Right atrium auricular region (tissue), 2 donors: Measurements from ENCODE around the gene HOXB4. TPM values are rescaled to one million over a fixed set of nuclear protein-coding genes. Genes with fewer than 3 reads are reported as not detected.

ENCODE experiments used
- DNase-seq: peaks from one replicate; pipeline ENCODE4 v3.0.0-alpha.2; 2019; ENCODE audit warnings: low spot score
- H3K27ac ChIP-seq, 2 donors: fragments of 200-600 bp; sonication (generic); 1 replicate in 1 of 2; 2 replicates in 1 of 2; pipeline ENCODE4 v1.5.1; 2016 to 2019
- H3K27me3 ChIP-seq, 2 donors: fragments of 200-600 bp; sonication (generic); one replicate each; pipeline versions ENCODE4 v1.5.1 to v1.6.0; 2017 to 2019
- H3K36me3 ChIP-seq: fragments of 200-600 bp; sonication (generic); one replicate; pipeline ENCODE4 v1.5.1; 2016
- H3K4me1 ChIP-seq, 2 donors: fragments of 200-600 bp; sonication (generic); one replicate each; pipeline versions ENCODE4 v1.5.1 to v1.6.0; 2017 to 2019
- H3K4me3 ChIP-seq, 2 donors: fragments of 200-600 bp; sonication (generic); 1 replicate in 1 of 2; 2 replicates in 1 of 2; pipeline ENCODE4 v1.5.1; 2017 to 2019; ENCODE audit warnings: mild to moderate bottlenecking in 1 of 2, moderate library complexity in 1 of 2
- H3K9me3 ChIP-seq, 2 donors: fragments of 200-600 bp; sonication (generic); one replicate each; pipeline ENCODE4 v1.5.1; 2019
- CTCF ChIP-seq, 2 donors: fragments of 200-600 bp; sonication (generic); IDR thresholded peaks; one replicate each; pipeline ENCODE4 v1.5.1; 2019; ENCODE audit warnings: antibody characterized with exemption in 2 of 2
- total RNA-seq, 2 donors: library from RNA; depleted of rRNA; stranded (reverse); fragments of >200 nt; gene quantifications; one replicate each; pipeline ENCODE4 v1.1.0, GENCODE V29; 2016

The HOXB4 gene
- total RNA-seq, 2 donors from 2014 or later: 0.52 to 1.0 TPM

- Histone ChIP-seq H3K4me3 (no peak overlapping the region), H3K9me3 (no peaks in the 10 kb centered on the region), H3K27me3 (peaks cover 16 to 38% of the 10 kb centered on the region in 2 donors), H3K4me1 (peaks cover 0 to 13% of the 10 kb centered on the region in 2 donors), H3K36me3 (no peaks in the 10 kb centered on the region), H3K27ac (no peak overlapping the region)
- no peak for TF ChIP-seq CTCF (IDR thresholded peaks at IDR 0.05)
- DNase-seq: no peak
These were observed 3.0 kb downstream of the HOXB4 start for GRCh38 chr17:48575066-48575582.

- Histone ChIP-seq H3K4me1 (peaks cover 0 to 13% of the 10 kb centered on the region in 2 donors), H3K27me3 (peaks cover 11 to 38% of the 10 kb centered on the region in 2 donors), H3K36me3 (no peaks in the 10 kb centered on the region), H3K9me3 (no peaks in the 10 kb centered on the region), H3K4me3 (no peak overlapping the region), H3K27ac (no peak overlapping the region)
- TF ChIP-seq CTCF (IDR thresholded peaks at IDR 0.05): no peak
- no peak for DNase-seq
These were observed 3.6 kb downstream of the HOXB4 start for GRCh38 chr17:48574505-48575065.

- no peak overlapping the region for H3K4me3 ChIP-seq
- H3K27me3 ChIP-seq: peaks cover 0 to 21% of the 10 kb centered on the region in 2 donors
- no peak overlapping the region for H3K27ac ChIP-seq
- no peak for DNase-seq
- H3K36me3 ChIP-seq: no peaks in the 10 kb centered on the region
- H3K9me3 ChIP-seq: no peaks in the 10 kb centered on the region
- H3K4me1 ChIP-seq: peaks cover 0 to 13% of the 10 kb centered on the region in 2 donors
- no peak for TF ChIP-seq CTCF (IDR thresholded peaks at IDR 0.05)
These were observed 6.2 kb downstream of the HOXB4 start for GRCh38 chr17:48571826-48572417.

- Histone ChIP-seq H3K9me3 (no peaks in the 10 kb centered on the region), H3K4me3 (no peak overlapping the region), H3K27me3 (peaks cover 0 to 14% of the 10 kb centered on the region in 2 donors), H3K27ac (no peak overlapping the region), H3K4me1 (peaks cover 0 to 6% of the 10 kb centered on the region in 2 donors), H3K36me3 (no peaks in the 10 kb centered on the region)
- no peak for TF ChIP-seq CTCF (IDR thresholded peaks at IDR 0.05)
- DNase-seq: no peak
These were observed 6.9 kb downstream of the HOXB4 start for GRCh38 chr17:48571024-48571818.

- DNase-seq: no peak
- Histone ChIP-seq H3K4me3 (no peak overlapping the region), H3K9me3 (no peaks in the 10 kb centered on the region), H3K4me1 (no peaks in the 10 kb centered on the region), H3K27me3 (peaks cover 0 to 9% of the 10 kb centered on the region in 2 donors), H3K36me3 (no peaks in the 10 kb centered on the region), H3K27ac (no peak overlapping the region)
- no peak for TF ChIP-seq CTCF (IDR thresholded peaks at IDR 0.05)
These were observed 7.7 kb downstream of the HOXB4 start for GRCh38 chr17:48570325-48571023.
